CD4-positive, alpha-beta T cell (primary cell): ENCODE results near the gene ZRSR2. TPM values are rescaled to one million over a fixed set of nuclear protein-coding genes. Genes with fewer than 3 reads are reported as not detected.

Experiments
- ATAC-seq: fragments of 200-7000 bp; cut with Tn5 transposase; one replicate; pipeline ENCODE4 v1.10.0; 2022; ENCODE audit warnings: mild to moderate bottlenecking; ENCODE audit not compliant: poor library complexity
- CTCF ChIA-PET: fragments of 350-600 bp; sonication (Branson Sonifier 250); formaldehyde crosslinking; loops from one replicate; lab custom pipeline; 2021; ENCODE audit warnings: antibody characterized with exemption, inconsistent platforms; lab: Charles Lee
- POLR2A ChIA-PET: fragments of 350-600 bp; sonication (Branson Sonifier 250); formaldehyde crosslinking; loops from one replicate; lab custom pipeline; 2021; ENCODE audit warnings: antibody characterized with exemption, inconsistent platforms; lab: Charles Lee
- DNase-seq, 14 experiments: peaks; one replicate each; pipeline ENCODE4 v3.0.0-alpha.2; 2013 to 2020; ENCODE audit warnings: mixed read lengths in 2 of 14
- H3K27ac ChIP-seq, 2 donors: one replicate each; pipeline versions ENCODE4 v1.5.1 to v1.7.0; 2013; ENCODE audit warnings: low read length in 2 of 2, low read depth in 1 of 2, mild to moderate bottlenecking in 1 of 2
- H3K27me3 ChIP-seq, 2 experiments: 1 replicate in 1 of 2; 2 replicates in 1 of 2; pipeline versions ENCODE4 v1.6.1 to v1.7.0; 2013; ENCODE audit warnings: low read length in 2 of 2, control low read depth in 1 of 2, mild to moderate bottlenecking in 1 of 2, moderate library complexity in 1 of 2; ENCODE audit not compliant: insufficient read depth in 2 of 2, control insufficient read depth in 1 of 2
- H3K36me3 ChIP-seq: one replicate; pipeline ENCODE4 v1.6.1; 2013; ENCODE audit warnings: low read length, control low read depth; ENCODE audit not compliant: insufficient read depth
- H3K4me1 ChIP-seq: one replicate; pipeline ENCODE4 v1.6.1; 2013; ENCODE audit warnings: low read length, control low read depth; ENCODE audit not compliant: insufficient read depth
- H3K4me3 ChIP-seq: one replicate; pipeline ENCODE4 v1.5.1; 2013; ENCODE audit warnings: mild to moderate bottlenecking, low read length, moderate library complexity
- H3K9me3 ChIP-seq, 2 experiments: 1 replicate in 1 of 2; 2 replicates in 1 of 2; pipeline versions ENCODE4 v1.6.1 to v1.7.0; 2013; ENCODE audit warnings: low read length in 2 of 2, mild to moderate bottlenecking in 2 of 2, control low read depth in 1 of 2, moderate library complexity in 1 of 2; ENCODE audit not compliant: control insufficient read depth in 1 of 2, insufficient read depth in 1 of 2
- H3K27ac Mint-ChIP-seq: one replicate; pipeline ENCODE4 v1.8.0; 2020; ENCODE audit warnings: mixed read lengths
- H3K27me3 Mint-ChIP-seq: one replicate; pipeline ENCODE4 v1.8.0; 2021; ENCODE audit warnings: mixed read lengths
- H3K36me3 Mint-ChIP-seq: one replicate; pipeline ENCODE4 v1.8.0; 2021; ENCODE audit warnings: low read depth, mixed read lengths
- H3K4me1 Mint-ChIP-seq: one replicate; pipeline ENCODE4 v1.8.0; 2021; ENCODE audit warnings: low read depth, mixed read lengths
- H3K4me3 Mint-ChIP-seq: one replicate; pipeline ENCODE4 v1.8.0; 2020; ENCODE audit warnings: mild to moderate bottlenecking, mixed read lengths
- H3K9me3 Mint-ChIP-seq: one replicate; pipeline ENCODE4 v1.8.0; 2020; ENCODE audit warnings: mixed read lengths
- intact Hi-C, 2 experiments: fragments of 100-400 bp; cut with DNase I in 1 of 2; cut with micrococcal nuclease in 1 of 2; formaldehyde crosslinking; loops; one replicate each; pipeline versions ENCODE4 v1.15.1 to v1.9.0; 2023 to 2025; cut with DNase I, micrococcal nuclease
- total RNA-seq, 174 experiments: library from RNA in 2 of 174; stranded (reverse) in 2 of 174; gene quantifications; one replicate each; pipeline ENCODE4 v1.2.3 and lab custom pipeline; 2021 to 2026
- TF ChIP-seq, protein P1 (sequence below): fragments of 200-600 bp; IDR thresholded peaks from one replicate; pipeline ENCODE4 v1.8.0; 2022; ENCODE audit warnings: antibody characterized with exemption, mild to moderate bottlenecking

ZRSR2 gene
- total RNA-seq, 2 experiments from 2014 or later, result 18.4 to 21.1 TPM

DNA sequence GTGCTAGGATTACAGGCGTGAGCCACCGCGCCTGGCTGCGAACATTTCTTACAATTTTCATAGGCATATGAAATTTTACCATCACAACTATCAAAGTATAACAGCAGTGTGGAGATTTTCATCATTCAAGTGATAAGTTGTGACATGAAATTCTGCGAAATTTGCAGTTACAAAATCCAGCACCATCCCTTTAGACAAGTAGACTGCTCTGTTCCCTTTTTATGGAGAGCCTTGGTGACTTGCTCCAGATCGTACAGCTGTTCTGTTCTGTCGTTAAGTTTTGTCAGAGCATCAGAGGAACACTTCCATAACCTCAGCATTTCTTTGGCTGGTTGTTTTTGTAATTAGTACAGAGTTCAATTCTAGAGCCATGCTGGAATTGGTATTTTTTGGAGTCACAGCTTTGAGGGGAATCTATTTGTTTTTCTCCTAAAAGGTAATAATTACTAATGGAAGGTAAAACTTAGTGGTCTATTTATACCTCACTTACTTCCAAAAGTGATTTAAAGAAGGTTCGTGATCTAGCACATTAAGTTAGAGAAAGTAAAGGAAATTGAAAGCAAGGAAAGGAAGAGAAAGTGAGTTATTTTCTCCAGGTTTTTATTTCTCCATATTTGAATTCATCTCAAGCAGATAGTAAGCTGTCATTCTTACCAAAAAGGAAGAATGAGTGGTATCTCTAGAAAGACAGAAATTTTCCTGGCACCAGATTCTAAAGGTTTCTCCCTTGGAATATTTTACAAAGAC, 22.1 kb downstream of the ZRSR2 start:
- intact Hi-C loops, result no loop called here
- no peaks in the 10 kb centered on the region for H3K9me3 ChIP-seq
- DNase-seq (no peak), ATAC-seq (no peak)
- peaks cover 42% of the 10 kb centered on the region for H3K36me3 ChIP-seq
- no peaks in the 10 kb centered on the region for H3K27me3 ChIP-seq
- POLR2A ChIA-PET, result no interaction called here
- no peaks in the 10 kb centered on the region for H3K9me3 Mint-ChIP-seq
- no peaks in the 10 kb centered on the region for H3K27me3 Mint-ChIP-seq
- H3K4me3 Mint-ChIP-seq, result no peak overlapping the region
- no peak overlapping the region for H3K4me3 ChIP-seq
- CTCF ChIA-PET, result interaction anchor here (0.7 kb wide), 1 partner anchor 13 kb away, joined by 3 read pairs; no protein-coding TSS in a partner anchor
- no peak overlapping the region for H3K27ac ChIP-seq
- TF ChIP-seq, protein P1, sequence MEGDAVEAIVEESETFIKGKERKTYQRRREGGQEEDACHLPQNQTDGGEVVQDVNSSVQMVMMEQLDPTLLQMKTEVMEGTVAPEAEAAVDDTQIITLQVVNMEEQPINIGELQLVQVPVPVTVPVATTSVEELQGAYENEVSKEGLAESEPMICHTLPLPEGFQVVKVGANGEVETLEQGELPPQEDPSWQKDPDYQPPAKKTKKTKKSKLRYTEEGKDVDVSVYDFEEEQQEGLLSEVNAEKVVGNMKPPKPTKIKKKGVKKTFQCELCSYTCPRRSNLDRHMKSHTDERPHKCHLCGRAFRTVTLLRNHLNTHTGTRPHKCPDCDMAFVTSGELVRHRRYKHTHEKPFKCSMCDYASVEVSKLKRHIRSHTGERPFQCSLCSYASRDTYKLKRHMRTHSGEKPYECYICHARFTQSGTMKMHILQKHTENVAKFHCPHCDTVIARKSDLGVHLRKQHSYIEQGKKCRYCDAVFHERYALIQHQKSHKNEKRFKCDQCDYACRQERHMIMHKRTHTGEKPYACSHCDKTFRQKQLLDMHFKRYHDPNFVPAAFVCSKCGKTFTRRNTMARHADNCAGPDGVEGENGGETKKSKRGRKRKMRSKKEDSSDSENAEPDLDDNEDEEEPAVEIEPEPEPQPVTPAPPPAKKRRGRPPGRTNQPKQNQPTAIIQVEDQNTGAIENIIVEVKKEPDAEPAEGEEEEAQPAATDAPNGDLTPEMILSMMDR, result no peak
- H3K4me1 Mint-ChIP-seq, result peaks cover 27% of the 10 kb centered on the region
- peaks cover 16% of the 10 kb centered on the region for H3K4me1 ChIP-seq
- peaks cover 58% of the 10 kb centered on the region for H3K36me3 Mint-ChIP-seq
- H3K27ac Mint-ChIP-seq, result no peak overlapping the region

DNA sequence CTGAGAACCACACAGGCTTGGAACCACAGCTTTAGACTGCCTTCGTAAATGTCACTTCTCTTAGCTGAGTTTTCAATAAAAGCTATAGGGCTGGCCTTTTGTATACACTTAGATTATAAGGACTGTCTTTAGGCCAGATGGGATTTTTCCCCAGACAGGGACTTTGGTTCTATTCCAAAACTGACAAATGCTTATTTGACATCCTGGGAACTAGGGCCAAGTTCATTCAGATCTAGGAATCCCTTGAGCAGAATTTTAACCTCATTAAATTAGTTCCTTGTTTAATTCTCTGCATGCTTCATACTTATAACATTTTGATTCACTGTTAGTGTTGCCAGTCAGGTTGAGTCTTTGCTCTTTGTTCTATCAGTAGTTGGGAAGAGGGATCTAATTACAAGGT, 23.1 kb downstream of the ZRSR2 start:
- peaks cover 65% of the 10 kb centered on the region for H3K36me3 Mint-ChIP-seq

DNA sequence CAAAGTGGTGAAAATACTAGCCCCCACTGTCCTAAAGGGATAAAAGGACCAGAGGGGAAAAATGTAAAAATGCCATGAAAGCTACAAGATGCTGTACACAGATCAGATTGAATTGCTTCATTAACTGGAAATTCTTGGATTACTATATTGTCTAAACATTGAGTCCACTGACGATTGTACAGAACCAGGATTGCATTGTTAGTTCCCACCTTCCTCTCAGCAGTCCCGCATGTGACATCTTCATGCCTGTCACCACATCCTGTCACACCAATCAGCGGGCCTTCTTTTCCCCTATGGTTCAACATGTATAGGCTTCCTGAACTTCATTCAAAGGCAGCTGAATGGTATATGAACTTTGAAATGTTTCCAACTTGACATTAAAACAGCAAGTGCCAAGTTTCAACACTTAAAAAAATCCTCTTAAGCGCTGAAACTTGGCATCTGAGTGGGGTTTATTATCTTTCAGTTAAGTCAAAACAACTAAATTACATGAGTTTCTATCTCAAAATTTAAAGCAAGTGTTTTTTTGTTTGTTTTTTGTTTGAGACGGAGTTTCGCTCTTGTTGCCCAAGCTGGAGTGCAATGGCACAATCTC, 24.6 kb downstream of the ZRSR2 start:
- ATAC-seq (no peak), DNase-seq (peak in 3 of 14 experiments; percentile 8 to 38 (median 11))
- Histone ChIP-seq H3K4me3 (no peak overlapping the region), H3K27me3 (no peaks in the 10 kb centered on the region), H3K9me3 (no peaks in the 10 kb centered on the region), H3K36me3 (peaks cover 41% of the 10 kb centered on the region), H3K4me1 (peaks cover 16% of the 10 kb centered on the region), H3K27ac (no peak overlapping the region)
- peak overlapping the region; percentile 44 for H3K27ac Mint-ChIP-seq
- TF ChIP-seq, protein P1, result no peak
- intact Hi-C loops, result no loop called here
- no peaks in the 10 kb centered on the region for H3K27me3 Mint-ChIP-seq
- H3K4me1 Mint-ChIP-seq, result peaks cover 31% of the 10 kb centered on the region
- CTCF ChIA-PET, result interaction anchor here (1.7 kb wide), 1 partner anchor 24 kb away, joined by 6 read pairs; no protein-coding TSS in a partner anchor
- H3K9me3 Mint-ChIP-seq, result no peaks in the 10 kb centered on the region
- POLR2A ChIA-PET, result interaction anchor here (0.8 to 1.2 kb wide), 2 partner anchors 57 to 77 kb away, joined by 3 to 4 read pairs; partner anchors contain the start of gene CA5B
- H3K4me3 Mint-ChIP-seq, result no peak overlapping the region
- H3K36me3 Mint-ChIP-seq, result peaks cover 61% of the 10 kb centered on the region

More for the DNA sequence above, 23.1 kb downstream of the ZRSR2 start:
- Mint-ChIP-seq H3K27me3 (no peaks in the 10 kb centered on the region), H3K4me3 (no peak overlapping the region), H3K4me1 (peaks cover 31% of the 10 kb centered on the region), H3K9me3 (no peaks in the 10 kb centered on the region), H3K27ac (peak overlapping the region; percentile 27)
- ATAC-seq (no peak), DNase-seq (no peak)
- no peaks in the 10 kb centered on the region for H3K9me3 ChIP-seq
- H3K4me3 ChIP-seq, result no peak overlapping the region
- peaks cover 44% of the 10 kb centered on the region for H3K36me3 ChIP-seq
- intact Hi-C loops, result no loop called here
- CTCF ChIA-PET, result no interaction called here
- TF ChIP-seq, protein P1, result no peak
- POLR2A ChIA-PET, result interaction anchor here (1.6 kb wide), 1 partner anchor 23 kb away, joined by 5 read pairs; the partner anchor contains the start of gene ZRSR2
- H3K27ac ChIP-seq, result no peak overlapping the region
- no peaks in the 10 kb centered on the region for H3K27me3 ChIP-seq
- peaks cover 16% of the 10 kb centered on the region for H3K4me1 ChIP-seq
